Small intestine (tissue), 7 donors: Measurements from ENCODE around the gene MRLN. TPM values are rescaled to one million over a fixed set of nuclear protein-coding genes. Genes with fewer than 3 reads are reported as not detected.
"Not testable (repeated sequence)": the region's sequence is repeated elsewhere in the genome, so short reads cannot be mapped to it uniquely, and the experiment has no call there.

Experiments
- DNase-seq, 2 donors: peaks; one replicate each; pipeline versions ENCODE4 v3.0.0 to v3.0.0-alpha.2; 2013
- FAIRE-seq: peaks from 2 replicates; lab custom pipeline; 2012; peaks lifted over from hg19 to GRCh38; lab: Jason Lieb, UNC
- H3K27ac ChIP-seq, 3 donors: one replicate each; pipeline ENCODE4 v1.5.1; 2013; ENCODE audit warnings: low read length in 2 of 3, mild to moderate bottlenecking in 2 of 3, control low read depth in 1 of 3, inconsistent platforms in 1 of 3, low read depth in 1 of 3, moderate library complexity in 1 of 3
- H3K27me3 ChIP-seq, 3 donors: one replicate each; pipeline ENCODE4 v1.6.1; 2013; ENCODE audit warnings: low read length in 3 of 3, inconsistent platforms in 1 of 3; ENCODE audit not compliant: control insufficient read depth in 3 of 3, insufficient read depth in 3 of 3
- H3K36me3 ChIP-seq, 3 donors: one replicate each; pipeline ENCODE4 v1.6.1; 2013; ENCODE audit warnings: low read length in 3 of 3, inconsistent platforms in 1 of 3, low read depth in 1 of 3, mild to moderate bottlenecking in 1 of 3, moderate library complexity in 1 of 3; ENCODE audit not compliant: control insufficient read depth in 3 of 3, insufficient read depth in 2 of 3
- H3K4me1 ChIP-seq, 3 donors: one replicate each; pipeline ENCODE4 v1.6.1; 2013; ENCODE audit warnings: low read length in 2 of 3, inconsistent platforms in 1 of 3, low read depth in 1 of 3, mild to moderate bottlenecking in 1 of 3, moderate library complexity in 1 of 3; ENCODE audit not compliant: control insufficient read depth in 3 of 3, insufficient read depth in 2 of 3
- H3K4me3 ChIP-seq, 3 donors: one replicate each; pipeline ENCODE4 v1.5.1; 2013; ENCODE audit warnings: low read length in 3 of 3, control low read depth in 1 of 3, inconsistent platforms in 1 of 3, low read depth in 1 of 3, mild to moderate bottlenecking in 1 of 3, moderate library complexity in 1 of 3
- H3K9me3 ChIP-seq, 2 donors: one replicate each; pipeline ENCODE4 v1.6.1; 2013; ENCODE audit warnings: low read depth in 1 of 2, low read length in 1 of 2; ENCODE audit not compliant: control insufficient read depth in 2 of 2, insufficient read depth in 1 of 2
- WGBS, 3 donors: extraction: QIAGEN DNeasy Blood & Tissue Kit; methylation state at CpG; one replicate each; pipeline ENCODE4 v1.1.7; 2013; 5-methylcytosine and 5-hydroxymethylcytosine counted together
- polyA plus RNA-seq, 4 donors: library from polyadenylated mRNA; stranded (reverse) in 3 of 4; unstranded in 1 of 4; fragments of 200-250 nt in 3 of 4; fragments of 120-200 nt in 1 of 4; gene quantifications; one replicate each; pipeline versions ENCODE4 v1.2.1 to v1.2.3, GENCODE V29; 2013
- donor health status: healthy with polysubstance abuse.
- donor health status: control.
- donor health status: control.
- donor health status: Bipolar disorder and iron deficiency.
- donor health status: healthy.

MRLN gene
- polyA plus RNA-seq, 4 donors, result 0.65 TPM; not detected in 3

DNA sequence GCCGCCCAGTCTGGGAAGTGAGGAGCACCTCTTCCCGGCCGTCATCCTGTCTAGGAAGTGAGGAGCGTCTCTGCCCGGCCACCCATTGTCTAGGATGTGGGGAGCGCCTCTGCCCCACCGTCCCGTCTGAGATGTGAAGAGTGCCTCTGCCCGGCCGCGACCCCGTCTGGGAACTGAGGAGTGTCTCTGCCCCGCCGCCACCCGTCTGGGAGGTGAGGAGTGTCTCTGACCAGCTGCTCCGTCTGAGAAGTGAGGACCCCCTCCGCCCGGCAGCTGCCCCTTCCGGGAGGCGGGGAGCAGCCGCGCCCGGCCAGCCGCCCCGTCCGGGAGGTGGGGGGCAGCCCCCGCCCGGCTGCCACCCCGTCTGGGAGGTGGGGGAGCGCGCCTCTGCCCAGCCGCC is 9.1 kb downstream of the MRLN start:
- not testable (repeated sequence) for H3K9me3 ChIP-seq, H3K27ac ChIP-seq, H3K4me1 ChIP-seq, H3K4me3 ChIP-seq, FAIRE-seq, H3K27me3 ChIP-seq, DNase-seq, H3K36me3 ChIP-seq
- 91 to 95% (median 94%) methylated on average over 27 to 32 of the region's 32 CpGs for WGBS, 3 donors

DNA sequence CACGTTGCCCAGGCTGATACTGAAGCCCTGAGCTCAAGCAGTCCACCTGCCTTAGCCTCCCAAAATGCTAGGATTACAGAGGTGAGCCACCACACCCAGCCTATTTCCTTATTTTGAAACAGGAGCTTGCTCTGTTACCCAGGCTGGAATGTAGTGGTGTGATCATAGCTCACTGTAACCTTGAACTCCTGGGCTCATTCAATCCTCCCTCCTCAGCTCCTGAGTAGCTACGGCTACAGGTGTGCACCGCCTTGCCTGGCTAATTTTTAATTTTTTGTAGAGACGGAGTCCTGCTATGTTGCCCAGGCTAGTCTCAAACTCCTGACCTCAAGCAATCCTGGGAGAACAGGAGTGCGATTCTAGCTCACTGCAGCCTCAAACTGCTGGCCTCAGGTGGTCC is 11.7 kb downstream of the MRLN start:
- no peak overlapping the region for H3K27ac ChIP-seq
- DNase-seq (no peak), FAIRE-seq (no peak)
- H3K27me3 ChIP-seq, result no peaks in the 10 kb centered on the region
- no peak overlapping the region for H3K4me3 ChIP-seq
- H3K4me1 ChIP-seq, result no peaks in the 10 kb centered on the region
- H3K36me3 ChIP-seq, result no peaks in the 10 kb centered on the region
- peaks cover 0 to 3% of the 10 kb centered on the region in 2 donors for H3K9me3 ChIP-seq
- WGBS, 3 donors, result 64 to 84% (median 77%) methylated on average over 5 of the region's 5 CpGs

DNA sequence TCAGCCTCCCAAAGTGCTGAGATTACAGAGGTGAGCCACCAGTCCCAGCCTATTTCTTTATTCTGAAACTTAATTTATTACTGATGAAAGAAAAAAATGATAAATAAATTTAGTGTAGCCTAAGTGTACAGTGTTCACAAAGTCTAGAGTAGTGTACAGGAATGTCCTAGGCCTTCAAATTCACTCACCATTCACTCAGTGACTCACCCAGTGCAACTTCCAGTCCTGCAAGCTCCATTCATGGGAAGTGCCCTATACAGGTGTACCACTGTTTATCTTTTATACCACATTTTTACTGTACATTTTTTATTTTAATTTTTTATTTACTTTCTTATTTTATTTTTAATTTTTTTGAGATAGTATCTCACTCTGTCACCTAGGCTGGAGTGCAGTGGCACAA is 12.2 kb downstream of the MRLN start:
- Histone ChIP-seq H3K27me3 (no peaks in the 10 kb centered on the region), H3K9me3 (peaks cover 0 to 3% of the 10 kb centered on the region in 2 donors), H3K36me3 (no peaks in the 10 kb centered on the region), H3K4me1 (no peaks in the 10 kb centered on the region), H3K4me3 (no peak overlapping the region), H3K27ac (no peak overlapping the region)
- DNase-seq (no peak), FAIRE-seq (no peak)

DNA sequence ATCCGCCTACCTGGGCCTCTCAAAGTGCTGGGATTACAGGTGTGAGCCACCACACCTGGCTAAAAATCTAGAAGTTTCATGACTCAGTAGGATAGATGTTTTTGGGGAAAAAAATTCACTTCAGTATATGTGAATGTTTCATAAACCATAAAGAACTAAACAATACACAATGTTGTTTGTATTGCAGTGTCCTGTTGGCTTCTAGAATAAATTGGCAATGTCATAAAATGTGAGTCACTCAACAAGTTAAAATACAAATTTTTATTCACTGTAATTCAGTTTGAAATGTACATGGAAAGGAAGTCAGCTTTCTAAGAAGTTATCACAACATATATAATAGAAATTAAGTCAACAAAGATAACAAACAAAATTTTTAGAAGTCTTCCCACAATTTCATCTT is 16.5 kb downstream of the MRLN start:
- no peaks in the 10 kb centered on the region for H3K36me3 ChIP-seq
- FAIRE-seq (no peak), DNase-seq (no peak)
- H3K4me3 ChIP-seq, result no peak overlapping the region
- no peak overlapping the region for H3K27ac ChIP-seq
- WGBS, 3 donors, result 82 to 93% (median 87%) methylated on average over 1 of the region's 1 CpG
- peaks cover 0 to 6% (median 0%) of the 10 kb centered on the region in 3 donors for H3K4me1 ChIP-seq
- H3K27me3 ChIP-seq, result no peaks in the 10 kb centered on the region
- H3K9me3 ChIP-seq, result peaks cover 0 to 4% of the 10 kb centered on the region in 2 donors

DNA sequence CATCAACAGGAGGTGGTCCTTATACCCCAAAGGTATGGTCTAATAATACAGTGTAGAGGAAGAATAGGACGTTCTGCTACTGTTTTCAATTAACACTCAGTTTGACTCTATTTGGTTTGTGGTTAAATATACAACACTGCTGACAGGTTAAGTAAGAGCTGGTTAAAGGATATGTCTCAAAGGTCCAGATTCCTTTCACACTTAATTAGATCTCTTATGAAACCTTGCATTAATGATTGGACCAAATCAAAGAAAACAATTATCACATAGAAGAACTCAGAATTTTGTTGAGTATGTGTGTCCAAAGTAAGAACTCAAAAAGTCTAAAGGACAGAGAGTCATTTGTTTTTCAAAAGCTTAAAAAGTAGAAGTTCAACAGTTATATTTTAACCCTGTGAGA is 18.0 kb downstream of the MRLN start:
- H3K4me1 ChIP-seq, result peaks cover 0 to 6% (median 0%) of the 10 kb centered on the region in 3 donors
- FAIRE-seq (no peak), DNase-seq (peak in 1 of 2 donors; percentile 24)
- H3K9me3 ChIP-seq, result peaks cover 0 to 4% of the 10 kb centered on the region in 2 donors
- no peaks in the 10 kb centered on the region for H3K27me3 ChIP-seq
- H3K4me3 ChIP-seq, result no peak overlapping the region
- 22 to 33% (median 25%) methylated on average over 1 of the region's 1 CpG for WGBS, 3 donors
- H3K27ac ChIP-seq, result no peak overlapping the region
- no peaks in the 10 kb centered on the region for H3K36me3 ChIP-seq

DNA sequence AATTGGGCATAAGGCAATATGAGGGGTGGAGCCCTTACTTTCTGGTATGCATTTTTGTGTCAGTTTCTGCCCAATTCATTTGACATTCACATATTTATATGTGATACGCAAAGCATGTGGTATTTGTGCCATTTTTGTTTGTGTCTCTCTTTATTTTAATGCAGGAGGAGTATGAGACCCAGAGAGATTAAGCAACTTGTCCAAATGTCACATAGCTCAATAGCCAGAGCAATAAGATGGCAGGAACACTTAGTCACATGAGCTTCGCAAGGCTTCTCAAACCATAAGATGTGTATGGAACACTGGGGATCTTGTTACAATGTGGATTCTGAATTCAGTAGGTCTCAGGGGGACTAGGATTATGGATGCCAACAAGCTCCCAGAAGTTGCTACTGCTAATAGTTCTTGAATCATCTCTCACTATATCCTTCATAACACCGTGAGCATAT is 19.2 kb downstream of the MRLN start:
- peaks cover 0 to 6% (median 0%) of the 10 kb centered on the region in 3 donors for H3K4me1 ChIP-seq
- DNase-seq, result no peak
- FAIRE-seq, result no peak
- H3K27me3 ChIP-seq, result no peaks in the 10 kb centered on the region
- peaks cover 0 to 4% of the 10 kb centered on the region in 2 donors for H3K9me3 ChIP-seq
- no peaks in the 10 kb centered on the region for H3K36me3 ChIP-seq
- H3K4me3 ChIP-seq, result no peak overlapping the region
- H3K27ac ChIP-seq, result no peak overlapping the region
- 85 to 93% (median 92%) methylated on average over 3 of the region's 3 CpGs for WGBS, 3 donors

DNA sequence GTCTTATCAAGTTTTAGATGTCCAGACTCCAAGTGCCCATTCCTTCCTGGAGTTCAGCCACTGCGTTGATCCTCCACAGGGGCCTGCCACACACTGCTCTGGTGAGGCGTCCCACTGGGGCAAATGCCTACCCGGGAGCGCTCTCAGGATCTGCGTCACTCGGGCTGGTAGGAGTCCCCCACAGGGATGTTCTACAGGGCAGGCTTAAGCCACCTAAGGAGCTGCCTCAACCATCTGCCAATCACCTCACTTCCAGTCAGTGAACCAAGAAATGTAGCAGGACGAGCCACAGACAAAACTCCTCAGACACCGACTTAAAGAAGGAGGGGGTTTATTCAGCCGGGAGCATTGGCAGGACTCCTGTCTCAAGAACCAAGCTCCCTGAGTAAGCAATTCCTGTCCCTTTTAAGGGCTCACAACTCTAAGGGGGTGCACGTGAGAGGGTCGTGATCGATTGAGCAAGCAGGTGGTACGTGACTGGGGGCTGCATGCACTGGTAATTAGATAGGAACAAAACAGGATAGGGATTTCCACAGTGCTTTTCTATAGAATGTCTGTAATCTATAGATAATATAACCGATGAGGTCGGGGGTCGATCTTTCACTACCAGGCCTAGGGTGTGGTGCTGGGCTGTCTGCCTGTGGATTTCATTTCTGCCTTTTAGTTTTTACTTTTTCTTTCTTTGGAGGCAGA is 19.8 kb downstream of the MRLN start:
- H3K27ac ChIP-seq, H3K4me3 ChIP-seq, H3K4me1 ChIP-seq, FAIRE-seq, H3K27me3 ChIP-seq, DNase-seq, H3K36me3 ChIP-seq, H3K9me3 ChIP-seq: not testable (repeated sequence)
- WGBS, 3 donors, result 94 to 96% (median 94%) methylated on average over 16 of the region's 16 CpGs

DNA sequence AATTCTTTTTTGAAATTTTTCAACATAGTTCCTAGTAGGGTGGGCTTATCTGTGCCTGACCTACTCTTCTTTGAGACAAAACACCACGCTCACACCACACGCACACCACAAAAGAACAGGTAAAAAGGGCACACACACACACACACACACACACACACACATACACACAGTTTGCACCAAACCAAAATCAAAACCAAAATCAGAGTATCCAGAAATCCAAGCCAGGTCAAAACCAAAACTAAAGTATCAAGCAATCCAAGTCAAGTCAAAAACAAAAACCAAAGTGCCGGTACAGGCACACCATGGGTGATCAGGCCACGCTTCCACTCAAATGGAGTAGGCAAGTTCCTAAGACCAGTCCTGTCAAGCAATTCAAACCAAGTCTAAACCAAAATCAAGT is 20.4 kb downstream of the MRLN start:
- not testable (repeated sequence) for FAIRE-seq, H3K36me3 ChIP-seq, H3K27me3 ChIP-seq, H3K4me1 ChIP-seq, H3K4me3 ChIP-seq, H3K9me3 ChIP-seq, DNase-seq, H3K27ac ChIP-seq
- 80 to 91% (median 87%) methylated on average over 4 of the region's 4 CpGs for WGBS, 3 donors

DNA sequence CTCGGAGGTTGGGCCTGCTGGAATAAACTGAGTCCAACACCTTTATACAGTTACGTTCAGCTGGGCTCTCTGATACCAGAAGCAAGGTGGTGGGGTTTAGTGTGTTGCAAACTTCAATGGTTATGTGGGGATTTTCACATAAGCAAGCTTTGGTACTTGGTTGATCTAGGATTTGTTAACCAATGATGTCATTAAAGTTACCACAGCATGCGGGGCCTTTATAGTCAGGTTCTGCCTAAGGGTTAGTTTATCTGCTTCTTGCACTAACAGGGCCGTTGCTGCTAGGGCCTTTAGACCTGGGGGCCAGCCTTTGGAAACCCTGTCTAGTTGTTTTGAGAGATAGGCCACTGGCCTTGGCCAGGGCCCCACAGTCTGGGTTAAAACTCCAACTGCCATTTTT is 24.1 kb downstream of the MRLN start:
- not testable (repeated sequence) for H3K36me3 ChIP-seq, H3K4me3 ChIP-seq, H3K4me1 ChIP-seq, H3K9me3 ChIP-seq, FAIRE-seq, H3K27me3 ChIP-seq, H3K27ac ChIP-seq
- peak in 1 of 2 donors; percentile 10 for DNase-seq
- whole genome bisulfite sequencing, 3 donors, result 76 to 91% (median 85%) methylated on average over 4 of the region's 4 CpGs
